ENCODE data around the gene RSPH9.
"Not testable (repeated sequence)": the region's sequence is repeated elsewhere in the genome, so short reads cannot be mapped to it uniquely, and the experiment has no call there.

GRCh38 chr6:43700939-43701560 lies 56.2 kb downstream of the RSPH9 start:
- TF ChIP-seq YY1 (IDR thresholded peaks at IDR 0.05; ENCODE audit: insufficient read depth, insufficient read length); SUZ12 (IDR thresholded peaks at IDR 0.05; ENCODE audit: extremely low read depth, insufficient read depth, insufficient read length); ZNF274 (IDR thresholded peaks at IDR 0.05; ENCODE audit: low read depth, low read length): not testable (repeated sequence)
